Activated CD8-positive, alpha-beta T cell treated with anti-CD3 and anti-CD28 coated beads for 36 hours (primary cell): ENCODE data around the gene ACADVL. TPM values are rescaled to one million over a fixed set of nuclear protein-coding genes. Genes with fewer than 3 reads are reported as not detected.
A peak's percentile ranks its signal among the peaks of the same experiment; 100 is the strongest.

Experiments
- ATAC-seq: fragments of 200-7000 bp; cut with Tn5 transposase; one replicate; pipeline ENCODE4 v1.10.0; 2021; ENCODE audit warnings: mild to moderate bottlenecking, moderate library complexity
- CTCF ChIA-PET: fragments of 350-600 bp; sonication (Branson Sonifier 250); formaldehyde crosslinking; loops from one replicate; lab custom pipeline; 2021; ENCODE audit warnings: antibody characterized with exemption; lab: Charles Lee
- POLR2A ChIA-PET: fragments of 350-600 bp; sonication (Branson Sonifier 250); formaldehyde crosslinking; loops from one replicate; lab custom pipeline; 2021; ENCODE audit warnings: antibody characterized with exemption; lab: Charles Lee
- DNase-seq: peaks from one replicate; pipeline ENCODE4 v3.0.0-alpha.2; 2020
- H3K27ac Mint-ChIP-seq: one replicate; pipeline ENCODE4 v1.8.0; 2021; ENCODE audit warnings: mild to moderate bottlenecking, mixed read lengths
- H3K27me3 Mint-ChIP-seq: one replicate; pipeline ENCODE4 v1.8.0; 2021; ENCODE audit warnings: mixed read lengths
- H3K36me3 Mint-ChIP-seq: one replicate; pipeline ENCODE4 v1.8.0; 2021; ENCODE audit warnings: low read depth, mixed read lengths
- H3K4me1 Mint-ChIP-seq: one replicate; pipeline ENCODE4 v1.8.0; 2021; ENCODE audit warnings: low read depth, mixed read lengths
- H3K4me3 Mint-ChIP-seq: one replicate; pipeline ENCODE4 v1.8.0; 2021; ENCODE audit warnings: mild to moderate bottlenecking, moderate library complexity, mixed read lengths
- H3K9me3 Mint-ChIP-seq: one replicate; pipeline ENCODE4 v1.8.0; 2021; ENCODE audit warnings: mixed read lengths
- CTCF ChIP-seq: fragments of 200-600 bp; IDR thresholded peaks from one replicate; pipeline ENCODE4 v1.8.0; 2022; ENCODE audit warnings: antibody characterized with exemption, mild to moderate bottlenecking
- intact Hi-C: fragments of 100-400 bp; cut with micrococcal nuclease; formaldehyde crosslinking; loops from one replicate; pipeline ENCODE4 v1.10.0; 2022
- total RNA-seq, 2 experiments: library from RNA; stranded (reverse); gene quantifications; one replicate each; pipeline ENCODE4 v1.2.3, GENCODE V29; 2021

Gene ACADVL
- total RNA-seq, 2 experiments from 2014 or later = 288 to 291 TPM

- no peaks in the 10 kb centered on the region for H3K27me3 Mint-ChIP-seq
- no peak for ATAC-seq
- no peak for DNase-seq
- TF ChIP-seq CTCF = no peak
- H3K4me3 Mint-ChIP-seq = no peak overlapping the region
- intact Hi-C loops = no loop called here
- H3K9me3 Mint-ChIP-seq = no peaks in the 10 kb centered on the region
- H3K4me1 Mint-ChIP-seq = peaks cover 18% of the 10 kb centered on the region
- POLR2A ChIA-PET = no interaction called here
- CTCF ChIA-PET = no interaction called here
- peaks cover 42% of the 10 kb centered on the region for H3K36me3 Mint-ChIP-seq
- H3K27ac Mint-ChIP-seq = no peak overlapping the region
Measured at GRCh38 chr17:7226721-7227710, 7.3 kb downstream of the ACADVL start.

- ATAC-seq (no peak), DNase-seq (no peak)
- Mint-ChIP-seq H3K27ac (no peak overlapping the region), H3K27me3 (no peaks in the 10 kb centered on the region), H3K4me3 (no peak overlapping the region), H3K9me3 (no peaks in the 10 kb centered on the region), H3K4me1 (peaks cover 28% of the 10 kb centered on the region), H3K36me3 (peaks cover 42% of the 10 kb centered on the region)
- TF ChIP-seq CTCF = no peak
- CTCF ChIA-PET = no interaction called here
- intact Hi-C loops = no loop called here
- POLR2A ChIA-PET = interaction anchor here (1.4 kb wide), 1 partner anchor 85 kb away, joined by 5 read pairs; no protein-coding TSS in a partner anchor
Measured at GRCh38 chr17:7228920-7229319, 9.2 kb downstream of the ACADVL start.

- peaks cover 30% of the 10 kb centered on the region for H3K4me1 Mint-ChIP-seq
- ChIA-PET POLR2A (interaction anchor here (1.4 to 15.6 kb wide), 2 partner anchors 10 to 85 kb away, joined by 5 to 261 read pairs; partner anchors contain the start of genes ACADVL and DLG4), CTCF (interaction anchor here (1.3 kb wide), 1 partner anchor 9 kb away, joined by 6 read pairs; no protein-coding TSS in a partner anchor)
- intact Hi-C loops = no loop called here
- H3K27ac Mint-ChIP-seq = no peak overlapping the region
- no peak for DNase-seq
- peaks cover 41% of the 10 kb centered on the region for H3K36me3 Mint-ChIP-seq
- TF ChIP-seq CTCF = no peak
- H3K27me3 Mint-ChIP-seq = peaks cover 2% of the 10 kb centered on the region
- no peak for ATAC-seq
- no peaks in the 10 kb centered on the region for H3K9me3 Mint-ChIP-seq
- no peak overlapping the region for H3K4me3 Mint-ChIP-seq
Measured at GRCh38 chr17:7229504-7229903, 9.8 kb downstream of the ACADVL start.

GRCh38 chr17:7232114-7232513 lies 12.4 kb downstream of the ACADVL start:
- Mint-ChIP-seq H3K4me1 (peaks cover 51% of the 10 kb centered on the region), H3K27ac (peak overlapping the region; percentile 48), H3K36me3 (peaks cover 59% of the 10 kb centered on the region), H3K4me3 (peak overlapping the region; percentile 99), H3K9me3 (no peaks in the 10 kb centered on the region), H3K27me3 (peaks cover 2% of the 10 kb centered on the region)
- CTCF ChIA-PET = interaction anchor here (4.3 kb wide), 1 partner anchor 12 kb away, joined by 22 read pairs; the partner anchor contains the start of genes ACADVL and DLG4
- POLR2A ChIA-PET = interaction anchor here (15.6 kb wide), 1 partner anchor 13 kb away, joined by 261 read pairs; the partner anchor contains the start of genes ACADVL and DLG4
- no peak for ATAC-seq
- no peak for TF ChIP-seq CTCF
- DNase-seq = no peak
- intact Hi-C loops = no loop called here
